GM18951 (cell line): ENCODE results near the gene RYR3.

Experiments used
- POLR2A ChIP-seq: IDR thresholded peaks from 4 replicates; pipeline ENCODE4 v1.6.1; 2011; ENCODE audit warnings: mild to moderate bottlenecking; ENCODE audit not compliant: insufficient read length, insufficient read depth; ENCODE audit errors: extremely low read depth
- in situ Hi-C: fragments of 300-500 bp; cut with MboI; formaldehyde crosslinking; loops from one replicate; pipeline ENCODE4 v1.12.0; 2022; ENCODE audit warnings: low sequenced_read_pairs, mixed read lengths, inconsistent platforms; ENCODE audit not compliant: unreplicated experiment

Gene RYR3

GRCh38 chr15:33310481-33311311 lies at the start of gene RYR3:
Gene RYR3 (plus strand): TSS chr15:33310967. CDS start chr15:33311046, 79 bp downstream.
- in situ Hi-C loops = no loop called here
- TF ChIP-seq POLR2A = no peak

DNA sequence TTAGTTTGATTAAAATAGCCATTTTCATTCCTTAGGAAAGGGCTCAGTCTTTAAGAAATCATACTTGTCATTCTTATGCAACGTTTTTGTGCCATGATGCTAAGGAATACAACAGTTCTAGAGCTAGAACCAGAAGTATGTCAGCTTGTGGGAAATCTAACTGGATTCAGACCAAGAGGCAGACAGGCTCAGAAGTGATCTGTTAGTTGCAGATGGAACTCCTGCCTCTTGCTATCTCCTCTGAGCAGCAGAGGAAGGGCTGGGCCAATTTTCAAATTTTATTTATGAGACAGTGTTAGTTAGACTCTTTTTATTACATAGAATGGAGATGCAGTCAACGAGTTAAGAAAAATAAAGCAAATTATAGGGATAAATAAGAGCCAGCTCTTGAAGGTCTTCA lies 48.5 kb upstream of the RYR3 start:
- in situ Hi-C loops = no loop called here
- no peak for TF ChIP-seq POLR2A

GRCh38 chr15:33277689-33278088 lies 33.1 kb upstream of the RYR3 start:
- in situ Hi-C loops = no loop called here
- TF ChIP-seq POLR2A = no peak

DNA sequence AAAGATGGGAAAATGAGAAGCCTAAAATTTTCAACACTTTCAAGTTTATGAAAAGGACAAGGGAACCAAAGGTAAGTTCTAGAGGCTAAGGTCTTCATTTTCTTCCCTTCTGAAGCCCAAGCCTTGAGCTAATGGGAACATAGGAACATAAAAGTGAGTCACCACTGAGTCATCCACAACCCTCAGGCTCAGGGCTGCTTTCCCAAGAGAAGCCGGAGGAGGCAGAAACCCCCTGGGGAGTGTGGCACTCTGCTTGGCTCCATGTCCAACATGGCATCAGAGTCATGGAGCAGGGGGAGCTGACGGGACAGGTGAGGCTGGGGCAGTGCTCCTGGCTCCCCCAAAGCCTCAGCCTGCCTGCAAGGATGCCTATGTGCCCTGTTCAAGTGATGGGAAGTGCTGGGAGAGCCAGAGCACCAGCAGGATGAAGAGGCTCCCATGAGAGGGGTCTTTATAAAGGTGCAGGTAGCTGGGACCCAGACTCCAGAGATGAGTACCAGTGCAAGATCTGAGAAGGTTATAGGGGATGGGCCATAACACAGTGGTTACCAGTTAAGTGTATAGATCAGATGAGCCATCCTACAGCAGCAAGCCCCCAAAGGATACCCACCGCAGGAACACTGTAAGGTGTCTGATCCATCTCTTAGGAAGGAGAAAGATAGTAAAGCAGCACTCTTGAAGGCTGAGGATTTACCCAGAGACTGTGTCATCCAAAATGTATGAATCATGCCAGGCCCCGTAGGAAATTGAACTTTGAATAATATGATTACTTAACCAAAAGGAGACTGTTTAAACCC lies 31.8 kb upstream of the RYR3 start:
- no peak for TF ChIP-seq POLR2A
- in situ Hi-C loops = no loop called here

GRCh38 chr15:33279613-33280205 lies 31.1 kb upstream of the RYR3 start:
- in situ Hi-C loops = no loop called here
- no peak for TF ChIP-seq POLR2A

DNA sequence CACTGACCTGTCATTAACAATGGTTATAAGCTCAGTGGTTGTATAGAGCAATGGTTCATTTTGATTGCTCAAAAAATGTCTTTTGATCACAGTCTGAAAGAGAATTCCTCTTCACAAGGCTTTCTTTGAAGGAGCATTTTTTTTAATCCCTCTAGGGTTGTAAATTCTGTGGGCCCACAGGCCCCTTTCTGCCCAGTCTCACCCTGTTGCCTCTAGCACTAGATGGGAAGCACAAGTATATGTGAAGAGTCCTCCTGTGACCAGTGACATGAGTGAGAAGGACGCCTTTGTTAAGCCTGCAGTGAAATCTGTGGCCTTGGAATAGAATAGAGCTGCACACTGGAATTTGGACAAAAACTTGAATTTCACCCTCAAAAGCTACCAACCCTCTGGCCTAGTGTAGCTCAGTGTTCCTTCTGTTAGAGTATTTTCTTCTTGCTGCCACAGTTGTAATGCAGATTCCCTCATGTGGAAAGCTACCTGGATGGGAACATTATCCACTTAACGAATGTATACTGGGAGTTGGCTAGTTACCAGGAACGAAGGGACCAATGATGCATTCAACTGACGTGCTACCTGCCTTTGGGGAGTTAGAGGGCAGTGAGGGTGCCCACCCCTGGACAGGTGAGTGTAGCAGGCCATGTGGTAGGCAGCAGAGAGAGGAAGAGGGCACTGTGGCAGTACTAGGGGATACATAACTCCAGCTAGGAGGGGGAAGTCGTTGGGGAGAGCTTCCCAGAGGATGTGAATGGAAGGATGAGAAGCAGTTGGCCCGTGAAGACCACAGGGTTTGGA lies 28.3 kb upstream of the RYR3 start:
- no peak for TF ChIP-seq POLR2A
- in situ Hi-C loops = no loop called here

GRCh38 chr15:33283576-33283975 lies 27.2 kb upstream of the RYR3 start:
- in situ Hi-C loops = no loop called here
- no peak for TF ChIP-seq POLR2A

GRCh38 chr15:33284336-33284735 lies 26.4 kb upstream of the RYR3 start:
- TF ChIP-seq POLR2A = no peak
- in situ Hi-C loops = no loop called here

DNA sequence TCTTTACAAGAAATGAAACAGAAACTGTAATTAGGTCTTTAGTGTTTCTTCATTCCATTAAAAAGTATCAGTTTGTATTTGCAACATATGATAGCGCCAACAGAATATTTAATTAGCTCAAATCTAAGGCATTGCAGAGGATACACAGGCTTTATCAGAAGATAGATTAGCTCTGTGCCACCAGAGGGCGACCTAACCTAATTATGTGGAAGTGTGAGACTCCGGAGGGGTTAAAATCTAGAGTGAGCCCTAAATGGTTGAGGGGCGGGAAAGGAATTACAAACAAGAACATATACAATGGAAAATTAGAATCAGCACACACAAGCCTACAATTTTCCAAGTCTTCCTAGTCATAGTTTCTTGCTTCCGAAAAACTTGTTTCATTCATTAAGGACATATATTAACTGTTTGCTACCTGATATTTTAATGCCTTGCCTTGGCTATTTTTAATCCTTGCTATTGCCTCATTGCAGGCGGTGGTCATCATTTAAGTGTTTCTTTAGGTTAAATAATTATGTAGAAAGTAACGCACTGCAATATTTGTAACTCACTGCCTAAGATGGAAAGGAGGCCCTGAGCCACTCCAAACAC lies 18.0 kb upstream of the RYR3 start:
- in situ Hi-C loops = no loop called here
- no peak for TF ChIP-seq POLR2A

DNA sequence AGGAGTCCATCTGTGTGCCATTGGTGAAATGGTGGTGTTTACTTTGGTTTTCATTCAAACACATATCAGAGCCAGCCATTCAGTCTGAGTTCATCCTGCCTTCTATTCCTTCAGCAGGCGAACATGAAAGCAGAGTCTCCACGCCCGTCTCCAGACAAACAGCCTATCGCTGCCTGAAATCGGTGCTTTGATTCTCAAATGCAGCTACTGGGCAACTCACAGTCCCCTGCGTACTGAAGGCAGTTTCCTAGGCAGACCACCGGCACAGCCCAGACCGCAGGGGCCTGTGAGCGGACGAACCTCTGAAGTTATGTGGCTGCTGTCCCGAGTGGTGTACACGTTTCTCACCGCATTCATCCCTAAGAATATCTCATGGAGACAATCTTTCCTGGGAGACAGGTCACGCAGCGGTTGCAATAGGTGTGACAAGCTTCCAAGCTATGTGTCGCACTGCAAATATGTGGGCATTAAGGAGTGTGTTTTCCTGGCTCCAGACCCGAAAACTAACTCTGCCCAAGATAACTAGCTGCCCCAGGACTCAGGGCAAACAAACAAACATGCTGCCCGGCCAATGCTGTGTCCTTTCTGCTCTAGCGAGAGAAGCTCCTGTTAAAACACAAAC lies 16.9 kb upstream of the RYR3 start:
- no peak for TF ChIP-seq POLR2A

DNA sequence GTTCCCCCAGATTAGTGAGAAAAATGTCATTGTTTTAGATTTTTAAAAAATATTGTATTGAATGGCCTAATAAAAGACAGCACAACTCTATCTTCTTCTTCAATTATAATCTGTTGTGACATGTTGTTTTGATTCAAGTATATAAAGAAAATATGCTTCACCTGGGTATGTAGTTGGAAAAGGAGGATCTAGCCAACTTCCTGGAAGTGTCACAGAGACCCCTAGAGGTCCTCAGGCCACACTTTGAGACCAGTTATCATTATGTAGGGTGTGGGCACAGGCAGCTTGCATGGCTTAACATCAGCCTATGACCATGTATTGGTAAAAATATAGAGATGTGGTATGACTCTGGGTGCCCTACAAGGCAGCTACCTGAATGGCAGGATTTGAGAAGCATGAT lies 14.7 kb upstream of the RYR3 start:
- TF ChIP-seq POLR2A = no peak
- in situ Hi-C loops = no loop called here

More for the DNA sequence above, 16.9 kb upstream of the RYR3 start:
- in situ Hi-C loops = no loop called here

DNA sequence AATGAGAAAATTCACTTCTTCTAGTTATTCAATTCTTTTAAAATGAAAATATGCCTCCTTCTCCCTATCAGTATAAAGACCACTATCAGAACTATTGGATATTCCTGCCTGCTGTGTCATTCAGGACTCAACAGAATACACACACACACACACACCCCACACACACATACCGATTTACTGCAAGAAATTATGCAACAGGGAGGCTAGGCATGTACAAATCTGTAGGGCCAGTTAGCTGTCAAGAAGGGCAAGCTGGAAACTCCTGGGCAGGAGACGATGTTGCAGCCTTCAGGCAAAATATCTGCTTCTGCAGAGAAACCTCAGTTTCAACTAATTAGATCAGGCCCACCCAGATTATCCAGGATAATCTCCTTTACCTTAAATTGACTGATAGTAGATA lies 13.9 kb upstream of the RYR3 start:
- TF ChIP-seq POLR2A = no peak
- in situ Hi-C loops = no loop called here
